Measurements from ENCODE around the gene FAM24B. TPM values are rescaled to one million over a fixed set of nuclear protein-coding genes. Genes with fewer than 3 reads are reported as not detected.

The FAM24B gene
- polyA plus RNA-seq, 1 donor from 2014 or later = 3.4 TPM

GRCh38 chr10:122839505-122839904, 39.9 kb downstream of the FAM24B start:
- peaks cover 6% of the 10 kb centered on the region for H3K9me3 ChIP-seq (ENCODE audit: low read length)
- H3K27ac ChIP-seq (ENCODE audit: low read length) = no peak overlapping the region
- H4K20me1 ChIP-seq (ENCODE audit: insufficient read depth) = no peaks in the 10 kb centered on the region
- H3K4me3 ChIP-seq (ENCODE audit: low read length) = no peak overlapping the region
- no peaks in the 10 kb centered on the region for H3K27me3 ChIP-seq (ENCODE audit: insufficient read depth, low read depth, low read length)
- H3K36me3 ChIP-seq (ENCODE audit: insufficient read depth, low read length) = no peaks in the 10 kb centered on the region
- H3K79me2 ChIP-seq (replicated peaks; ENCODE audit: insufficient read depth, low read length) = no peaks in the 10 kb centered on the region
- H3K9ac ChIP-seq (ENCODE audit: low read length) = no peak overlapping the region
- TF ChIP-seq EP300 (conservative IDR thresholded peaks at IDR 0.05; ENCODE audit: poor library complexity, severe bottlenecking) (no peak), RAD21 (conservative IDR thresholded peaks at IDR 0.05) (no peak), SMC3 (conservative IDR thresholded peaks at IDR 0.05; ENCODE audit: poor library complexity) (no peak), POLR2AphosphoS5 (IDR thresholded peaks at IDR 0.05) (no peak), REST (IDR thresholded peaks at IDR 0.05; ENCODE audit: borderline replicate concordance) (no peak), TAF1 (IDR thresholded peaks at IDR 0.05; ENCODE audit: low read depth) (no peak), MXI1 (conservative IDR thresholded peaks at IDR 0.05; ENCODE audit: poor library complexity, severe bottlenecking) (no peak), EZH2 (IDR thresholded peaks at IDR 0.05; ENCODE audit: borderline replicate concordance, insufficient read depth, low read length, poor library complexity, severe bottlenecking) (no peak)
- TF ChIP-seq, protein P1, sequence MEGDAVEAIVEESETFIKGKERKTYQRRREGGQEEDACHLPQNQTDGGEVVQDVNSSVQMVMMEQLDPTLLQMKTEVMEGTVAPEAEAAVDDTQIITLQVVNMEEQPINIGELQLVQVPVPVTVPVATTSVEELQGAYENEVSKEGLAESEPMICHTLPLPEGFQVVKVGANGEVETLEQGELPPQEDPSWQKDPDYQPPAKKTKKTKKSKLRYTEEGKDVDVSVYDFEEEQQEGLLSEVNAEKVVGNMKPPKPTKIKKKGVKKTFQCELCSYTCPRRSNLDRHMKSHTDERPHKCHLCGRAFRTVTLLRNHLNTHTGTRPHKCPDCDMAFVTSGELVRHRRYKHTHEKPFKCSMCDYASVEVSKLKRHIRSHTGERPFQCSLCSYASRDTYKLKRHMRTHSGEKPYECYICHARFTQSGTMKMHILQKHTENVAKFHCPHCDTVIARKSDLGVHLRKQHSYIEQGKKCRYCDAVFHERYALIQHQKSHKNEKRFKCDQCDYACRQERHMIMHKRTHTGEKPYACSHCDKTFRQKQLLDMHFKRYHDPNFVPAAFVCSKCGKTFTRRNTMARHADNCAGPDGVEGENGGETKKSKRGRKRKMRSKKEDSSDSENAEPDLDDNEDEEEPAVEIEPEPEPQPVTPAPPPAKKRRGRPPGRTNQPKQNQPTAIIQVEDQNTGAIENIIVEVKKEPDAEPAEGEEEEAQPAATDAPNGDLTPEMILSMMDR (IDR thresholded peaks at IDR 0.05; ENCODE audit: poor library complexity, severe bottlenecking) = no peak
- no peaks in the 10 kb centered on the region for H3K9me2 ChIP-seq (ENCODE audit: insufficient read depth, low read length)
- H3F3A ChIP-seq (ENCODE audit: insufficient read depth, low read length, poor library complexity, severe bottlenecking) = no peaks in the 10 kb centered on the region
- no peak overlapping the region for H3K4me2 ChIP-seq (ENCODE audit: low read length)
- H2AFZ ChIP-seq (ENCODE audit: low read depth, low read length) = no peak overlapping the region

DNA sequence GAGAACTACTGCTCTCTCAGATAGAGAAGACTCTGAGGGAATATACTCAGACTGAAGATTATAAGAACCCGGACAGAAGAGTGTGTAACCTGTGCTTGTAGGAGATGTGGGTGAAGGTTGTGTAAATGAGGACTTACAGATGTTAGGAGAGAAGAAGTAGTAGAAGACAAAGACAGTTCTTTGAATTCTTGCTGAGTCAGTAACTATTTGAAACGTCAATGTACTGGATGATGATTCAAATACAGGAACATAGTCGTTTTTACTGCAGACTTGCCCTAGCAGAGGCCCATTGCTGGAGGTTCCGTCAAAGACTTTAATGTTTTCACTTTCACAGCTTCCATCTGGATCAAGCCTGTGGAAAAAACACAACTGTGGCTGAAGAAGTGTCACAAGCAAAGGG, 40.5 kb downstream of the FAM24B start:
- Histone ChIP-seq H3K4me3 (ENCODE audit: low read length) (no peak overlapping the region), H3F3A (ENCODE audit: insufficient read depth, low read length, poor library complexity, severe bottlenecking) (no peaks in the 10 kb centered on the region), H4K20me1 (ENCODE audit: insufficient read depth) (no peaks in the 10 kb centered on the region), H3K9me2 (ENCODE audit: insufficient read depth, low read length) (no peaks in the 10 kb centered on the region), H3K27me3 (ENCODE audit: insufficient read depth, low read depth, low read length) (no peaks in the 10 kb centered on the region), H3K9me3 (ENCODE audit: low read length) (peaks cover 6% of the 10 kb centered on the region), H2AFZ (ENCODE audit: low read depth, low read length) (no peak overlapping the region), H3K27ac (ENCODE audit: low read length) (no peak overlapping the region), H3K36me3 (ENCODE audit: insufficient read depth, low read length) (no peaks in the 10 kb centered on the region), H3K4me2 (ENCODE audit: low read length) (no peak overlapping the region), H3K9ac (ENCODE audit: low read length) (no peak overlapping the region), H3K79me2 (replicated peaks; ENCODE audit: insufficient read depth, low read length) (no peaks in the 10 kb centered on the region)
- TF ChIP-seq SMC3 (conservative IDR thresholded peaks at IDR 0.05; ENCODE audit: poor library complexity) = no peak
- no peak for TF ChIP-seq REST (IDR thresholded peaks at IDR 0.05; ENCODE audit: borderline replicate concordance)
- TF ChIP-seq RAD21 (conservative IDR thresholded peaks at IDR 0.05) = no peak
- TF ChIP-seq EZH2 (IDR thresholded peaks at IDR 0.05; ENCODE audit: borderline replicate concordance, insufficient read depth, low read length, poor library complexity, severe bottlenecking) = no peak

Measured in neural cell (in vitro differentiated cells).